Left ventricle myocardium superior (tissue), 1 donor: ENCODE results near the gene CFAP141. TPM values are rescaled to one million over a fixed set of nuclear protein-coding genes. Genes with fewer than 3 reads are reported as not detected.

Source experiments
- microRNA-seq: library from miRNA; unstranded; fragments of <30 nt; microRNA quantifications from one replicate; pipeline ENCODE4 v1.2.0, GENCODE V29; 2020; ENCODE audit warnings: borderline number of aligned reads
- total RNA-seq: library from RNA; stranded (reverse); fragmentation: NEBNext Ultra II Directional; extraction: Animal tissue kit (Norgen Biotek cat#: 25700); gene quantifications from one replicate; pipeline ENCODE4 v1.2.1, GENCODE V29; 2021
- donor health status: DM: no; HTN: yes; CAD: no; lungs with severe emphysema.

The CFAP141 gene
- total RNA-seq, 1 donor from 2014 or later = not detected

Small RNAs within 50 kb of the gene (microRNA-seq; reads per million reads assigned to microRNA genes)
- gene MIR190B = not detected

Other genes starting within 250 kb of the CFAP141 start
- gene CRTC2, start 247.7 kb downstream of the CFAP141 start, total RNA-seq = 21.2 TPM
- gene SLC39A1, start 242.8 kb downstream of the CFAP141 start, total RNA-seq = 45.8 TPM
- 5.0 TPM for gene CREB3L4, start 238.4 kb downstream of the CFAP141 start, total RNA-seq
- 80.7 TPM for gene JTB, start 228.7 kb downstream of the CFAP141 start, total RNA-seq
- gene RAB13, start 220.0 kb downstream of the CFAP141 start, total RNA-seq = 55.1 TPM
- 917 TPM for gene RPS27, start 215.6 kb downstream of the CFAP141 start, total RNA-seq
- gene NUP210L, start 51.3 kb downstream of the CFAP141 start, total RNA-seq = 0.27 TPM
- gene TPM3, start 14.2 kb downstream of the CFAP141 start, total RNA-seq = 77.1 TPM
- 95.6 TPM for gene UBAP2L, start 14.6 kb upstream of the CFAP141 start, total RNA-seq
- gene HAX1, start 66.3 kb upstream of the CFAP141 start, total RNA-seq = 181 TPM
- gene AQP10, start 114.8 kb upstream of the CFAP141 start, total RNA-seq = 0.27 TPM
- gene ATP8B2, start 119.2 kb upstream of the CFAP141 start, total RNA-seq = 9.2 TPM
- gene IL6R, start 199.0 kb upstream of the CFAP141 start, total RNA-seq = 15.3 TPM